CD4-positive, alpha-beta T cell treated with Interleukin-15 for 4 hours (primary cell): ENCODE results near the gene RILPL1.
A peak's percentile ranks its signal among the peaks of the same experiment; 100 is the strongest.

Experiments used
- DNase-seq: peaks from one replicate; pipeline ENCODE4 v3.0.0-alpha.2; 2020; ENCODE audit warnings: low spot score

Gene RILPL1

DNA sequence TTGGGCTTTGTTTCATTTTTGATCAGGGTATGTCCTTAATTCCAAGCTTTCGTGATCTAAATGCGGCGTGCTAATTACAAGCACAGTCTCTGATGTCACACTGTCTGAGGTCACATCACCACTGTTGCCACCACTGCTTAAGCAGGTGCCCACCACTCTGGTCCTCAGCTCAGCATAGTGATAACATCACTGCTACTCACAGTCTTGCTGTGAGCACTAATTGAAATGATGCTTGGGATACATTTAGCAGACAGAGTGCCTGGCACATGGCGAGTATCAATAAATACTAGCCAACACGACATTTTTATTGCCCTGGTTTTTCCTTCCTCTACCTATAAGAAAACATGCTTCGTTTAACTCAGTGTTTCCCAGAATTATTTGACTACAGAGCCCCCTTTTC lies 104.9 kb downstream of the RILPL1 start:
- DNase-seq = no peak

DNA sequence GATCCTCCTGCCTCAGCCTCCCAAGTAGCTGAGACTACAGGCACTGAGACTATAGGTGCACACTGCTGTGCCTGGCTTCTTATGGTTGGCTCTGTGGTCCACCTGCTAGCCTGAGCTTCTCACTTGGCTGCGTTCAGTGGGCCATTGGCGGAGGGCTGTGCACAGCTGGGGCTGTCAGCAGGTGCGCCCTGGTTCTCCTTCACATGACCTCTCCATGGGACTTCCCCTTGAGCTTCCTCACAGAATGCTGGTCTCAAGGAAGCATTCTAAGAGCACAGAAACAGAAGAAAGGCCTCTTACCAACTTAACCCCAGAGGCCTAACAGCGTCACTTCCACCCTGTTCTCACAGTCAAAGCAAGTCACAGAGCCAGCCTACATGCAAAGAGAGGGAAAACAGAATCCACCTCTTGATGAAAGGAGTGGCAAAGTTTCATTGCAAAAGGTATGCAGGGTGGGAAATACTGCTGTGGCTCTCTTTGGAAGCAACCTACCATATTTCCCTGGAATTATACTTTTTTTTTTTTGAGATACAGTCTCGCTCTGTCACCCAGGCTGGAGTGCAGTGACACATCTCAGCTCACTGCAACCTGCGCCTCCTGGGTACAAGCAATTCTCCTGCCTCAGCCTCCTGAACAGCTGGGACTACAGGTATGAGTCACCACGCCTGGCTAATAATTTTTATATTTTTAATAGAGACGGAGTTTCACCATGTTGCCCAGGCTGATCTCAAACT lies 106.3 kb downstream of the RILPL1 start:
- DNase-seq = peak; percentile 57

DNA sequence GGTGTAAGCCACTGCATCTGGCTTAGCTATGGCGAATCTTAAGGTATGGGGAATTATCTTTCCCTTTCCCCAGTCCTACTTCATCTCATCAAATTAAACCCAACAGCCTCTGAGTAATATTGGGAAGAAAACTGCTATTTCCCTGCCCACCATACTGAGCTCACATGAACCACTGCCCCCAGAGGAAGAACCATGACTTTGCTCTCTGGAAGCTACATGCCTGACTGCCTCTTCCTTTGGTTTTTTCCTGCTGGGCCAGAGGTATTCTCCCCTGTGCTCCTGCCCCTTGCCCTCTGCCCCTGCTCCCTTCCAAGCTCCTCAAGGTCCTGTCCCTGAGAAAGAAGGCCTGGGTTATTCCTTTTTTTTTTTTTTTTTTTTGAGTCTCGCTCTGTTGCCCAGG lies 112.2 kb downstream of the RILPL1 start:
- DNase-seq = no peak
